HepG2 (cell line): ENCODE data around the gene PAX4. TPM values are rescaled to one million over a fixed set of nuclear protein-coding genes. Genes with fewer than 3 reads are reported as not detected.
A peak's percentile ranks its signal among the peaks of the same experiment; 100 is the strongest.

ENCODE experiments used
- AHDC1 ChIP-seq: sonication (generic); formaldehyde crosslinking; IDR thresholded peaks from 2 replicates; pipeline ENCODE4 v1.5.1; 2020; ENCODE audit warnings: mild to moderate bottlenecking, missing genetic modification reagents, borderline replicate concordance
- ATAD3A ChIP-seq: sonication (generic); formaldehyde crosslinking; IDR thresholded peaks from 2 replicates; pipeline ENCODE4 v1.4.0; 2020; ENCODE audit warnings: missing genetic modification reagents
- BHLHE40 ChIP-seq: IDR thresholded peaks from 2 replicates; pipeline ENCODE4 v1.6.1; 2011; ENCODE audit warnings: low read length, improper control_type of control experiment
- CREM ChIP-seq, 2 experiments: sonication (generic) in 1 of 2; formaldehyde crosslinking in 1 of 2; IDR thresholded peaks; 2 replicates each; pipeline versions ENCODE4 v1.4.0 to v1.6.1; 2016 to 2020; ENCODE audit warnings: antibody characterized with exemption in 1 of 2, mild to moderate bottlenecking in 1 of 2, missing genetic modification reagents in 1 of 2
- PBX3 ChIP-seq: sonication (generic); formaldehyde crosslinking; IDR thresholded peaks from 2 replicates; pipeline ENCODE4 v1.8.1; 2023; ENCODE audit warnings: missing genetic modification reagents, inconsistent platforms, borderline replicate concordance
- SRSF9 ChIP-seq: fragments of 200-400 bp; formaldehyde crosslinking; IDR thresholded peaks from 2 replicates; pipeline ENCODE4 v1.6.1; 2018; ENCODE audit warnings: borderline replicate concordance, mild to moderate bottlenecking, low read depth, low read length; ENCODE audit not compliant: insufficient read depth, poor library complexity, severe bottlenecking
- TFAP4 ChIP-seq: sonication (generic); IDR thresholded peaks from 2 replicates; pipeline ENCODE4 v1.6.1; 2016; ENCODE audit warnings: low read depth, borderline replicate concordance
- U2AF1 ChIP-seq: fragments of 200-400 bp; formaldehyde crosslinking; optimal IDR thresholded peaks from 2 replicates; pipeline ENCODE3; 2017; ENCODE audit warnings: mild to moderate bottlenecking, low read depth, low read length
- ZFP62 ChIP-seq: sonication (generic); formaldehyde crosslinking; IDR thresholded peaks from 2 replicates; pipeline ENCODE4 v1.4.0; 2020; ENCODE audit warnings: missing genetic modification reagents
- ZFY ChIP-seq: sonication (generic); formaldehyde crosslinking; IDR thresholded peaks from 2 replicates; pipeline ENCODE4 v1.4.0; 2020; ENCODE audit warnings: missing genetic modification reagents
- ZNF136 ChIP-seq: sonication (generic); formaldehyde crosslinking; IDR thresholded peaks from 2 replicates; pipeline ENCODE4 v1.8.1; 2022; ENCODE audit warnings: low read depth, mild to moderate bottlenecking, moderate library complexity, missing genetic modification reagents
- ZNF205 ChIP-seq: IDR thresholded peaks from 2 replicates; pipeline ENCODE4 v1.6.1; 2018; ENCODE audit warnings: missing biosample characterization, missing genetic modification reagents
- ZNF468 ChIP-seq: sonication (generic); formaldehyde crosslinking; IDR thresholded peaks from 2 replicates; pipeline ENCODE4 v1.8.0; 2022; ENCODE audit warnings: mild to moderate bottlenecking, moderate library complexity, missing genetic modification reagents
- ZNF546 ChIP-seq: sonication (generic); formaldehyde crosslinking; conservative IDR thresholded peaks from 2 replicates; pipeline ENCODE4 v1.8.1; 2023; ENCODE audit warnings: mild to moderate bottlenecking, missing genetic modification reagents
- ZNF577 ChIP-seq: sonication (generic); formaldehyde crosslinking; IDR thresholded peaks from 2 replicates; pipeline ENCODE4 v1.4.0; 2020; ENCODE audit warnings: mild to moderate bottlenecking, low read depth, missing genetic modification reagents, borderline replicate concordance
- ZXDC ChIP-seq: sonication (generic); formaldehyde crosslinking; IDR thresholded peaks from 2 replicates; pipeline ENCODE4 v1.5.0; 2020; ENCODE audit warnings: mild to moderate bottlenecking, missing genetic modification reagents
- polyA plus RNA-seq, 8 experiments: library from polyadenylated mRNA; depleted of rRNA in 3 of 8; stranded (reverse) in 7 of 8; unstranded in 1 of 8; fragments of >200 nt; fragmentation: Illumina TruSeq in 4 of 8; extraction: Trizol in 4 of 8; gene quantifications; 2 replicates each; pipeline versions ENCODE4 v1.2.1 to v1.2.3, GENCODE V29; 2011 to 2016; ENCODE audit warnings: low read depth in 4 of 8, missing spikeins in 1 of 8, mixed read lengths in 1 of 8; ENCODE audit not compliant: insufficient read depth in 1 of 8
- total RNA-seq, 5 experiments: library from RNA; depleted of rRNA; stranded (reverse); fragments of >200 nt; fragmentation: Illumina TruSeq; extraction: Trizol; gene quantifications; 2 replicates each; pipeline ENCODE4 v1.2.3, GENCODE V29; 2016; ENCODE audit warnings: low read depth in 1 of 5
- TF ChIP-seq, protein P1 (sequence below): sonication (generic); formaldehyde crosslinking; IDR thresholded peaks from 2 replicates; pipeline ENCODE4 v1.4.0; 2020; ENCODE audit warnings: missing genetic modification reagents

PAX4 gene
- total and polyA plus RNA-seq, 2 of the 13 experiments (the other 11 are each of a cell fraction or from before 2014, with no cell fraction given): not detected

GRCh38 chr7:127588697-127589482, 29.1 kb downstream of the PAX4 start (continued):
- TF ChIP-seq PBX3 (CRISPR knock-in tag): no peak
- TF ChIP-seq SRSF9: no peak
- TF ChIP-seq ATAD3A (CRISPR knock-in tag): no peak
- TF ChIP-seq ZNF577: no peak
- TF ChIP-seq, protein P1, sequence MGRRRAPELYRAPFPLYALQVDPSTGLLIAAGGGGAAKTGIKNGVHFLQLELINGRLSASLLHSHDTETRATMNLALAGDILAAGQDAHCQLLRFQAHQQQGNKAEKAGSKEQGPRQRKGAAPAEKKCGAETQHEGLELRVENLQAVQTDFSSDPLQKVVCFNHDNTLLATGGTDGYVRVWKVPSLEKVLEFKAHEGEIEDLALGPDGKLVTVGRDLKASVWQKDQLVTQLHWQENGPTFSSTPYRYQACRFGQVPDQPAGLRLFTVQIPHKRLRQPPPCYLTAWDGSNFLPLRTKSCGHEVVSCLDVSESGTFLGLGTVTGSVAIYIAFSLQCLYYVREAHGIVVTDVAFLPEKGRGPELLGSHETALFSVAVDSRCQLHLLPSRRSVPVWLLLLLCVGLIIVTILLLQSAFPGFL (CRISPR knock-in tag): no peak
- peak; percentile 99 for TF ChIP-seq TFAP4
- TF ChIP-seq ZNF546 (CRISPR knock-in tag): no peak
- TF ChIP-seq ZNF205 (CRISPR knock-in tag): no peak
- TF ChIP-seq ZFY (CRISPR knock-in tag): peak; percentile 57; the same call in 1 of the 2 replicates
- TF ChIP-seq CREM (IDR thresholded peaks at IDR 0.05): no peak
- TF ChIP-seq CREM (CRISPR knock-in tag; IDR thresholded peaks at IDR 0.05): no peak
- 0 out of 2 replicates have a peak, but pooled peaks have one; percentile 34 for TF ChIP-seq ZNF136
- TF ChIP-seq ZFP62 (CRISPR knock-in tag): no peak
- no peak for TF ChIP-seq ZXDC
- TF ChIP-seq U2AF1: peak; percentile 25
- TF ChIP-seq ZNF468 (CRISPR knock-in tag): no peak
- no peak for TF ChIP-seq BHLHE40
- no peak for TF ChIP-seq AHDC1 (CRISPR knock-in tag)
